Uterus (tissue), 2 donors: ENCODE data around the gene CKS1B.

Experiments used
- POLR2A ChIP-seq, 2 donors: fragments of 450-650 bp; IDR thresholded peaks; one replicate each; pipeline ENCODE4 v1.6.1; 2016; ENCODE audit warnings: antibody characterized with exemption in 2 of 2, mild to moderate bottlenecking in 1 of 2, moderate library complexity in 1 of 2
- TF ChIP-seq, protein P1 (sequence below), 4 experiments: fragments of 200-600 bp in 2 of 4; fragments of 450-650 bp in 2 of 4; sonication (generic) in 2 of 4; IDR thresholded peaks; one replicate each; pipeline ENCODE4 v1.5.1; 2016 to 2019; ENCODE audit warnings: antibody characterized with exemption in 4 of 4, mild to moderate bottlenecking in 2 of 4, moderate library complexity in 1 of 4

DNA sequence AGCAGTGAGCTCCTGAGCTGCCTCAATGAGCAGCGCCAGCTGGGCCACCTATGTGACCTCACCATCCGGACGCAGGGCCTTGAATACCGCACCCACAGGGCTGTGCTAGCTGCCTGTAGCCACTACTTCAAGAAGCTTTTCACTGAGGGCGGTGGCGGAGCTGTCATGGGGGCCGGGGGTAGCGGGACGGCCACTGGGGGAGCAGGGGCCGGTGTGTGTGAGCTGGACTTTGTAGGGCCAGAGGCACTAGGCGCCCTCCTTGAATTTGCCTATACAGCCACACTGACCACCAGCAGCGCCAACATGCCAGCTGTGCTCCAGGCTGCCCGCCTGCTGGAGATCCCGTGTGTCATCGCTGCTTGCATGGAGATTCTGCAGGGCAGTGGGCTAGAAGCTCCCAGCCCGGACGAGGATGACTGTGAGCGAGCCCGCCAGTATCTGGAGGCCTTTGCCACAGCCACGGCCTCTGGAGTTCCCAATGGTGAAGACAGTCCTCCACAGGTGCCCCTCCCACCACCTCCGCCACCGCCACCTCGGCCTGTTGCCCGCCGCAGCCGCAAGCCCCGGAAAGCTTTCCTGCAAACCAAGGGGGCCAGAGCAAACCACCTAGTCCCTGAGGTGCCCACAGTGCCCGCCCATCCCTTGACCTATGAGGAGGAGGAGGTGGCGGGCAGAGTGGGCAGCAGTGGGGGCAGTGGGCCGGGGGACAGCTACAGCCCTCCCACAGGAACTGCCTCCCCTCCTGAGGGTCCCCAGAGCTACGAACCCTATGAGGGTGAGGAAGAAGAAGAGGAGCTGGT is 40.4 kb downstream of the CKS1B start:
- TF ChIP-seq, protein P1, sequence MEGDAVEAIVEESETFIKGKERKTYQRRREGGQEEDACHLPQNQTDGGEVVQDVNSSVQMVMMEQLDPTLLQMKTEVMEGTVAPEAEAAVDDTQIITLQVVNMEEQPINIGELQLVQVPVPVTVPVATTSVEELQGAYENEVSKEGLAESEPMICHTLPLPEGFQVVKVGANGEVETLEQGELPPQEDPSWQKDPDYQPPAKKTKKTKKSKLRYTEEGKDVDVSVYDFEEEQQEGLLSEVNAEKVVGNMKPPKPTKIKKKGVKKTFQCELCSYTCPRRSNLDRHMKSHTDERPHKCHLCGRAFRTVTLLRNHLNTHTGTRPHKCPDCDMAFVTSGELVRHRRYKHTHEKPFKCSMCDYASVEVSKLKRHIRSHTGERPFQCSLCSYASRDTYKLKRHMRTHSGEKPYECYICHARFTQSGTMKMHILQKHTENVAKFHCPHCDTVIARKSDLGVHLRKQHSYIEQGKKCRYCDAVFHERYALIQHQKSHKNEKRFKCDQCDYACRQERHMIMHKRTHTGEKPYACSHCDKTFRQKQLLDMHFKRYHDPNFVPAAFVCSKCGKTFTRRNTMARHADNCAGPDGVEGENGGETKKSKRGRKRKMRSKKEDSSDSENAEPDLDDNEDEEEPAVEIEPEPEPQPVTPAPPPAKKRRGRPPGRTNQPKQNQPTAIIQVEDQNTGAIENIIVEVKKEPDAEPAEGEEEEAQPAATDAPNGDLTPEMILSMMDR (IDR thresholded peaks at IDR 0.05): no peak
- TF ChIP-seq POLR2A (IDR thresholded peaks at IDR 0.05): no peak
